ENCODE results near the gene HEPN1. TPM values are rescaled to one million over a fixed set of nuclear protein-coding genes. Genes with fewer than 3 reads are reported as not detected.

The HEPN1 gene
- total and polyA plus RNA-seq, 9 of the 15 experiments (the other 6 are each of a cell fraction or from before 2014, with no cell fraction given), result not detected

DNA sequence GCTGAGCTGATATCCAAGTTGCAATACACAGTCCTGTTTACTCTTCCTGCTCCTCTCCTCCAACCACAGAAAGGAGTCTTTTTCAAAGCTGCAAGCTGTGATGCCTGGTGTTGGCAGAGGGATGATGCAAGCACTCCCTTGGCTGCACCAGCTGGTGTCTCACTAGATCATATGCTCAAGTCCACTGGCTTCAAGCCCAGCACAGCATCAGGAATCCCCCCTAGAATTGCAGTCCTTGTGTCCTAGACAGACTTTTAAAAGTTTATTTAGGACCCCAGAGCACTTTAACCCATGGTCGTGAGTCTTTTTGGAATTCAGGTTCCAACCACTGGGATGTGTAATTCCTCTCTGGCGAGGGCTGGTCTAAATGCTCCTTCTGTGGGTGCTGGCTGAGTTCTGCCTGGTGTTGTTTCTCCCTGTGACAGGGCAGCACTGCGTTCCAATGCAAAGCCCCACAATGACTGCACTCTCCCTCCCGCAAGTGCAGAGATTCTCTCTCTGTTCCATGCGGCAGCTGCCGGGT lies 1.9 kb upstream of the HEPN1 start (continued):
- TF ChIP-seq CHD4 (IDR thresholded peaks at IDR 0.05; ENCODE audit: insufficient read depth, insufficient replicate concordance, low read depth, low read length, poor library complexity, severe bottlenecking) (no peak), ZNF124 (CRISPR knock-in tag; IDR thresholded peaks at IDR 0.05) (no peak), CEBPB (tag; IDR thresholded peaks at IDR 0.05) (no peak), ZBTB8A (IDR thresholded peaks at IDR 0.05; ENCODE audit: partially characterized antibody) (no peak), ZNF766 (CRISPR knock-in tag; conservative IDR thresholded peaks at IDR 0.05) (no peak), SRSF3 (IDR thresholded peaks at IDR 0.05; ENCODE audit: insufficient read depth, low read length) (no peak), GTF2F1 (IDR thresholded peaks at IDR 0.05; ENCODE audit: low read depth, low read length) (no peak), POLR3A (IDR thresholded peaks at IDR 0.05; ENCODE audit: borderline replicate concordance, extremely low read depth, insufficient read depth, insufficient read length) (no peak), ZNF133 (CRISPR knock-in tag; IDR thresholded peaks at IDR 0.05) (no peak)
- TF ChIP-seq, protein P1, sequence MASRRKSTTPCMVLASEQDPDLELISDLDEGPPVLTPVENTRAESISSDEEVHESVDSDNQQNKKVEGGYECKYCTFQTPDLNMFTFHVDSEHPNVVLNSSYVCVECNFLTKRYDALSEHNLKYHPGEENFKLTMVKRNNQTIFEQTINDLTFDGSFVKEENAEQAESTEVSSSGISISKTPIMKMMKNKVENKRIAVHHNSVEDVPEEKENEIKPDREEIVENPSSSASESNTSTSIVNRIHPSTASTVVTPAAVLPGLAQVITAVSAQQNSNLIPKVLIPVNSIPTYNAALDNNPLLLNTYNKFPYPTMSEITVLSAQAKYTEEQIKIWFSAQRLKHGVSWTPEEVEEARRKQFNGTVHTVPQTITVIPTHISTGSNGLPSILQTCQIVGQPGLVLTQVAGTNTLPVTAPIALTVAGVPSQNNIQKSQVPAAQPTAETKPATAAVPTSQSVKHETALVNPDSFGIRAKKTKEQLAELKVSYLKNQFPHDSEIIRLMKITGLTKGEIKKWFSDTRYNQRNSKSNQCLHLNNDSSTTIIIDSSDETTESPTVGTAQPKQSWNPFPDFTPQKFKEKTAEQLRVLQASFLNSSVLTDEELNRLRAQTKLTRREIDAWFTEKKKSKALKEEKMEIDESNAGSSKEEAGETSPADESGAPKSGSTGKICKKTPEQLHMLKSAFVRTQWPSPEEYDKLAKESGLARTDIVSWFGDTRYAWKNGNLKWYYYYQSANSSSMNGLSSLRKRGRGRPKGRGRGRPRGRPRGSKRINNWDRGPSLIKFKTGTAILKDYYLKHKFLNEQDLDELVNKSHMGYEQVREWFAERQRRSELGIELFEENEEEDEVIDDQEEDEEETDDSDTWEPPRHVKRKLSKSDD (conservative IDR thresholded peaks at IDR 0.05; ENCODE audit: low read length), result no peak
- TF ChIP-seq, protein P2, sequence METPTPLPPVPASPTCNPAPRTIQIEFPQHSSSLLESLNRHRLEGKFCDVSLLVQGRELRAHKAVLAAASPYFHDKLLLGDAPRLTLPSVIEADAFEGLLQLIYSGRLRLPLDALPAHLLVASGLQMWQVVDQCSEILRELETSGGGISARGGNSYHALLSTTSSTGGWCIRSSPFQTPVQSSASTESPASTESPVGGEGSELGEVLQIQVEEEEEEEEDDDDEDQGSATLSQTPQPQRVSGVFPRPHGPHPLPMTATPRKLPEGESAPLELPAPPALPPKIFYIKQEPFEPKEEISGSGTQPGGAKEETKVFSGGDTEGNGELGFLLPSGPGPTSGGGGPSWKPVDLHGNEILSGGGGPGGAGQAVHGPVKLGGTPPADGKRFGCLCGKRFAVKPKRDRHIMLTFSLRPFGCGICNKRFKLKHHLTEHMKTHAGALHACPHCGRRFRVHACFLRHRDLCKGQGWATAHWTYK (CRISPR knock-in tag; IDR thresholded peaks at IDR 0.05), result no peak
- TF ChIP-seq, protein P3, sequence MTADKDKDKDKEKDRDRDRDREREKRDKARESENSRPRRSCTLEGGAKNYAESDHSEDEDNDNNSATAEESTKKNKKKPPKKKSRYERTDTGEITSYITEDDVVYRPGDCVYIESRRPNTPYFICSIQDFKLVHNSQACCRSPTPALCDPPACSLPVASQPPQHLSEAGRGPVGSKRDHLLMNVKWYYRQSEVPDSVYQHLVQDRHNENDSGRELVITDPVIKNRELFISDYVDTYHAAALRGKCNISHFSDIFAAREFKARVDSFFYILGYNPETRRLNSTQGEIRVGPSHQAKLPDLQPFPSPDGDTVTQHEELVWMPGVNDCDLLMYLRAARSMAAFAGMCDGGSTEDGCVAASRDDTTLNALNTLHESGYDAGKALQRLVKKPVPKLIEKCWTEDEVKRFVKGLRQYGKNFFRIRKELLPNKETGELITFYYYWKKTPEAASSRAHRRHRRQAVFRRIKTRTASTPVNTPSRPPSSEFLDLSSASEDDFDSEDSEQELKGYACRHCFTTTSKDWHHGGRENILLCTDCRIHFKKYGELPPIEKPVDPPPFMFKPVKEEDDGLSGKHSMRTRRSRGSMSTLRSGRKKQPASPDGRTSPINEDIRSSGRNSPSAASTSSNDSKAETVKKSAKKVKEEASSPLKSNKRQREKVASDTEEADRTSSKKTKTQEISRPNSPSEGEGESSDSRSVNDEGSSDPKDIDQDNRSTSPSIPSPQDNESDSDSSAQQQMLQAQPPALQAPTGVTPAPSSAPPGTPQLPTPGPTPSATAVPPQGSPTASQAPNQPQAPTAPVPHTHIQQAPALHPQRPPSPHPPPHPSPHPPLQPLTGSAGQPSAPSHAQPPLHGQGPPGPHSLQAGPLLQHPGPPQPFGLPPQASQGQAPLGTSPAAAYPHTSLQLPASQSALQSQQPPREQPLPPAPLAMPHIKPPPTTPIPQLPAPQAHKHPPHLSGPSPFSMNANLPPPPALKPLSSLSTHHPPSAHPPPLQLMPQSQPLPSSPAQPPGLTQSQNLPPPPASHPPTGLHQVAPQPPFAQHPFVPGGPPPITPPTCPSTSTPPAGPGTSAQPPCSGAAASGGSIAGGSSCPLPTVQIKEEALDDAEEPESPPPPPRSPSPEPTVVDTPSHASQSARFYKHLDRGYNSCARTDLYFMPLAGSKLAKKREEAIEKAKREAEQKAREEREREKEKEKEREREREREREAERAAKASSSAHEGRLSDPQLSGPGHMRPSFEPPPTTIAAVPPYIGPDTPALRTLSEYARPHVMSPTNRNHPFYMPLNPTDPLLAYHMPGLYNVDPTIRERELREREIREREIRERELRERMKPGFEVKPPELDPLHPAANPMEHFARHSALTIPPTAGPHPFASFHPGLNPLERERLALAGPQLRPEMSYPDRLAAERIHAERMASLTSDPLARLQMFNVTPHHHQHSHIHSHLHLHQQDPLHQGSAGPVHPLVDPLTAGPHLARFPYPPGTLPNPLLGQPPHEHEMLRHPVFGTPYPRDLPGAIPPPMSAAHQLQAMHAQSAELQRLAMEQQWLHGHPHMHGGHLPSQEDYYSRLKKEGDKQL (CRISPR knock-in tag; IDR thresholded peaks at IDR 0.05; ENCODE audit: borderline replicate concordance), result no peak

All from K562 (cell line).